Loucy (cell line): ENCODE measurements around the gene DVL2.

ENCODE experiments used
- H2AFZ ChIP-seq: fragments of 200-600 bp; sonication (generic); 2 replicates; pipeline ENCODE4 v1.6.0; 2016; ENCODE audit warnings: antibody characterized with exemption, mild to moderate bottlenecking, low read length, moderate library complexity
- H3F3A ChIP-seq: fragments of 200-600 bp; 2 replicates; pipeline ENCODE4 v1.6.0; 2016; ENCODE audit warnings: antibody characterized with exemption, low read depth, mild to moderate bottlenecking
- H3K27me3 ChIP-seq: fragments of 200-600 bp; sonication (generic); 2 replicates; pipeline ENCODE4 v1.6.1; 2014; ENCODE audit warnings: low read length, mild to moderate bottlenecking; ENCODE audit not compliant: insufficient read depth, poor library complexity, severe bottlenecking
- H3K36me3 ChIP-seq: fragments of 200-600 bp; sonication (generic); 2 replicates; pipeline ENCODE4 v1.6.1; 2016; ENCODE audit warnings: low read length; ENCODE audit not compliant: insufficient read depth
- H3K4me1 ChIP-seq: fragments of 200-600 bp; sonication (generic); 2 replicates; pipeline ENCODE4 v1.5.1; 2014; ENCODE audit warnings: low read length, mild to moderate bottlenecking; ENCODE audit not compliant: insufficient read depth, poor library complexity, severe bottlenecking
- H3K4me2 ChIP-seq: fragments of 200-600 bp; sonication (generic); 2 replicates; pipeline ENCODE4 v1.6.0; 2014; ENCODE audit warnings: antibody characterized with exemption, low read length, low read depth, mild to moderate bottlenecking; ENCODE audit not compliant: poor library complexity, severe bottlenecking
- H3K4me3 ChIP-seq: fragments of 200-600 bp; sonication (generic); 2 replicates; pipeline ENCODE4 v1.5.1; 2014; ENCODE audit warnings: low read length, mild to moderate bottlenecking, mixed read lengths; ENCODE audit not compliant: poor library complexity, severe bottlenecking
- H3K79me2 ChIP-seq: fragments of 200-600 bp; sonication (generic); 2 replicates; pipeline ENCODE4 v1.6.1; 2014; ENCODE audit warnings: low read length; ENCODE audit not compliant: insufficient read depth
- H3K9ac ChIP-seq: fragments of 200-600 bp; sonication (generic); 2 replicates; pipeline ENCODE4 v1.6.0; 2014; ENCODE audit warnings: mild to moderate bottlenecking, low read depth, low read length, moderate library complexity; ENCODE audit not compliant: poor library complexity, severe bottlenecking
- H3K9me2 ChIP-seq: fragments of 200-600 bp; sonication (generic); replicated peaks from 2 replicates; pipeline ENCODE4 v1.6.1; 2016; ENCODE audit warnings: low read depth, low read length, mixed read lengths
- H3K9me3 ChIP-seq: fragments of 200-600 bp; sonication (generic); 2 replicates; pipeline ENCODE4 v1.6.1; 2014; ENCODE audit warnings: mild to moderate bottlenecking, antibody characterized with exemption, low read length, low read depth; ENCODE audit not compliant: insufficient read depth
- H4K20me1 ChIP-seq: fragments of 200-600 bp; sonication (generic); 2 replicates; pipeline ENCODE4 v1.6.0; 2014; ENCODE audit warnings: antibody characterized with exemption, low read length, mild to moderate bottlenecking; ENCODE audit not compliant: insufficient read depth, poor library complexity, severe bottlenecking
- EZH2phosphoT487 ChIP-seq: fragments of 200-600 bp; IDR thresholded peaks from 2 replicates; pipeline ENCODE4 v1.6.1; 2018; ENCODE audit warnings: antibody characterized with exemption, mild to moderate bottlenecking, moderate library complexity, borderline replicate concordance
- TF ChIP-seq, protein P1 (sequence below): fragments of 200-600 bp; sonication (generic); conservative IDR thresholded peaks from 2 replicates; pipeline ENCODE4 v1.5.1; 2014; ENCODE audit warnings: mild to moderate bottlenecking, antibody characterized with exemption, low read length

DVL2 gene

DNA sequence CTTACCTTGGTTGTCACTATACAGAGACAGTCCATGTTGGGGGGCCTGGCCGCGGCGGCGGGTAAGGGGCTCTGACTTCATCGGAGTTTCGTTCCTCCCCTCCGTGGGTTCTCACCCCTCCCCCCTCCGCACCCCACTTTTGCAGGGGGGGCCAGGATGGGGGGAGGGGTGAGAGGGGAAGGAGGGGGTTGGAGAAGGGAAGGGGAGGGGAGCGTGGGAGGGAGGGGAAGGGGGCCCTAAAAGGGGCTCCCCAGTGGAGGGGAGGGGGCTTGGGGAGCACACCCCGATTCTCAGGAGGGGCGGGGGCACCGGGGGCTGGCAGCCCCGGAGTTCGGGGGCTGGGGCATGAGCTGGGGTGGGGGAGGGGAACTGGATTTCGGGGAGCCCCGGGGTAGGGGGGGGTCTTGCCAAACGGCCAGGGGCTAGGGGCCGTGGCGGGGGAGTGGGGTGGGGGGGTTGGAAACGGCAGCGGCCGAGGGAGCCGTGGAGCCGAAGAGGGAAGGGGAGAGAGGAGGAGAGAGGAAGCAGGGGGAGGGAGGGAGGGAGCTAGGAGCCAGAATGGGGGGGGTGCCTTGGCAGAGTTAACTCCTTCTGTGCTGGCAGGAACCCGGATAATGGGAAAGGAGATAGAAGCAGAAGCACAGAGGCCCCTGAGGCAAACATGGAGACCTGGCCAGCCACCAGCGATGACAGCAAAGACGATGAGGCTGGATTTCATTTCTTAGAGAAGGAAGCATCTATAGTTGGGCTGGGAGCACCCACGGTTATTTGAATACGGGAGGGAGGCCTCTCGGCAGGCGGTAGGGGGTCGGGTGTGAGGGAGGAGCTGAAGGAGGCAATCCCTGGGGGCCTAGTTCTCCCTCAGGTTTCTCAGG, 17.0 kb downstream of the DVL2 start:
- Histone ChIP-seq H3K27me3 (no peaks in the 10 kb centered on the region), H3K36me3 (peaks cover 5% of the 10 kb centered on the region; the same call in 1 of the 2 replicates), H3K4me3 (peak overlapping the region; percentile 77), H3F3A (peaks cover 3% of the 10 kb centered on the region; the same call in 1 of the 2 replicates), H3K4me2 (peak overlapping the region; percentile 98), H2AFZ (peak overlapping the region; percentile 62), H3K4me1 (peaks cover 56% of the 10 kb centered on the region), H4K20me1 (peaks cover 18% of the 10 kb centered on the region), H3K9me3 (no peaks in the 10 kb centered on the region), H3K9me2 (no peaks in the 10 kb centered on the region), H3K9ac (peak overlapping the region; percentile 85), H3K79me2 (peaks cover 37% of the 10 kb centered on the region; the same call in 1 of the 2 replicates)
- TF ChIP-seq, protein P1, sequence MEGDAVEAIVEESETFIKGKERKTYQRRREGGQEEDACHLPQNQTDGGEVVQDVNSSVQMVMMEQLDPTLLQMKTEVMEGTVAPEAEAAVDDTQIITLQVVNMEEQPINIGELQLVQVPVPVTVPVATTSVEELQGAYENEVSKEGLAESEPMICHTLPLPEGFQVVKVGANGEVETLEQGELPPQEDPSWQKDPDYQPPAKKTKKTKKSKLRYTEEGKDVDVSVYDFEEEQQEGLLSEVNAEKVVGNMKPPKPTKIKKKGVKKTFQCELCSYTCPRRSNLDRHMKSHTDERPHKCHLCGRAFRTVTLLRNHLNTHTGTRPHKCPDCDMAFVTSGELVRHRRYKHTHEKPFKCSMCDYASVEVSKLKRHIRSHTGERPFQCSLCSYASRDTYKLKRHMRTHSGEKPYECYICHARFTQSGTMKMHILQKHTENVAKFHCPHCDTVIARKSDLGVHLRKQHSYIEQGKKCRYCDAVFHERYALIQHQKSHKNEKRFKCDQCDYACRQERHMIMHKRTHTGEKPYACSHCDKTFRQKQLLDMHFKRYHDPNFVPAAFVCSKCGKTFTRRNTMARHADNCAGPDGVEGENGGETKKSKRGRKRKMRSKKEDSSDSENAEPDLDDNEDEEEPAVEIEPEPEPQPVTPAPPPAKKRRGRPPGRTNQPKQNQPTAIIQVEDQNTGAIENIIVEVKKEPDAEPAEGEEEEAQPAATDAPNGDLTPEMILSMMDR: no peak
- TF ChIP-seq EZH2phosphoT487: no peak

DNA sequence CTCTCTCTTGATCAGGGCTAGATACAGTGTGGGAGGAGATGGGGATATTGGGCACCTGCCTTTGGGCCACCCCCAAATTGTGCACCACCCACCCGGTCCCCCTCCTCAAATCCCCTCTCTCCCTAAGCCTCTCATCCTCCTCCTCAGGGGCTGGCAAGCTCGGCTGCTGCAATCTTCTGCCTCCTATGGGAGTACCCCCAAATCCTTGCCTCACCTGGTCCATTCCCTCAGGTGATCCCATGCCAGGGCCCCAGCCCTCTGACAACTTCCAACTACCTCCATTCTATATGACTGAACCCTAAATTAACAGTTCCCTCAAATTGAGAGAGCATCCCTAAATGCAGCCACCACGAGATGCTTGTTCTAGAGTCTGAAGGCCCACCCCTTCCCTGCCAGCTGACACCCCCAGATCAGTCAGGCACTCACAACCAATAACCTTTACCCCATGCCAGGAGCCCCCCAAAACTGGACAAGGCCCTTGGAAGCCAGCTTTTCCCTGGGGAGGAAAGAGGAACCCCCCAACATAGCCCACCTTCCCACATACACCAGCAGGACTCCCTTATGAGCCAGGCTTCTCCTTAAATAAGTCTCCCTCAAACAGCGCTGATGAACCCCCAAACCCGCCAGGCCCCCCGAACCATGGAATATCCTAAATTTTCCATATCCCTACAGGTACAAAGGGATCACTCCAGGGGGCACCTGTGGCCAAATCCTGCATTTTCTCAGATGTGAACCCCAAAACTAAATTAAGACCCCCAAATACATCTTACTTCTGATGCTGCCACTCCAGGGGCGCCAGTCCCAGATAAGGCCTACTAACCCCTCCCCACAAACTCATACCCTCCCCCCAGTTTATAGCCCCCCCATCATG, 17.8 kb downstream of the DVL2 start:
- Histone ChIP-seq H3K9me3 (no peaks in the 10 kb centered on the region), H3K36me3 (no peaks in the 10 kb centered on the region), H3K27me3 (no peaks in the 10 kb centered on the region), H3K4me1 (peaks cover 56% of the 10 kb centered on the region), H3K4me3 (peak overlapping the region; percentile 77), H3K9ac (peak overlapping the region; percentile 85), H3K4me2 (peak overlapping the region; percentile 92), H4K20me1 (peaks cover 11% of the 10 kb centered on the region), H2AFZ (no peak overlapping the region), H3F3A (peaks cover 3% of the 10 kb centered on the region; the same call in 1 of the 2 replicates), H3K9me2 (no peaks in the 10 kb centered on the region), H3K79me2 (peaks cover 43% of the 10 kb centered on the region)
- TF ChIP-seq, protein P1: no peak
- TF ChIP-seq EZH2phosphoT487: no peak

DNA sequence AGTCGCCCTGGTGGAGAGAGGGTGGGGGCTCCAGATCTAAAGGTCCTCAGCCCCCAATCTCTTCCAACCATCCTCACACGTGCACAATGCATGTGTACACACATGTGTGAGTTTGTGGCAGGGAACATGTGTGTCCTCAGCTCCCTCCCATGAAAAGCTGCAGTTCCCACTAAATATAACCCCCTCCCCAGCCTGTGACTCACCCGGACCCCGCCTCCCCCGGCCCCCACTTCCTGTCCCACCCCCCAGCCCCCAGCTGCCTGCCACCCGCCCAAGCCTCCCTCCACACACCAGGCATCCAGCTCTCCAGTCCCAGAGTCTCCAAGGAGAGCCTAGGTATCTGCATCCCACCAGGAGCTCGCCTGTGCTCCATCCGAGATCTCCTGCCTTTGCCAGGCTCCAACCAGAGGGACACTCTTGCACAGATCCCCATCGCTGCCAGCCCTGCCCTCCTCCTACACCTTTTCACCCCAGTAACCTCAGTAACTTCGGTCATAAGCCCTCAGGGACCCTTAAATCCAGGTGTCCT, 18.6 kb downstream of the DVL2 start:
- H3K9me2 ChIP-seq: no peaks in the 10 kb centered on the region
- H3K9ac ChIP-seq: peak overlapping the region; percentile 85
- H3K27me3 ChIP-seq: no peaks in the 10 kb centered on the region
- no peaks in the 10 kb centered on the region for H3K9me3 ChIP-seq
- H3K4me2 ChIP-seq: peak overlapping the region; percentile 95
- H4K20me1 ChIP-seq: peaks cover 6% of the 10 kb centered on the region
- H3K79me2 ChIP-seq: peaks cover 37% of the 10 kb centered on the region
- TF ChIP-seq, protein P1: no peak
- TF ChIP-seq EZH2phosphoT487: no peak
- H3K4me1 ChIP-seq: peaks cover 55% of the 10 kb centered on the region
- no peak overlapping the region for H2AFZ ChIP-seq
- peak overlapping the region; percentile 80 for H3K4me3 ChIP-seq
- no peaks in the 10 kb centered on the region for H3K36me3 ChIP-seq
- peaks cover 3% of the 10 kb centered on the region; the same call in 1 of the 2 replicates for H3F3A ChIP-seq
